Skeletal muscle satellite cell (primary cell): ENCODE measurements around the gene GLTPD2.
"Not testable (repeated sequence)": the region's sequence is repeated elsewhere in the genome, so short reads cannot be mapped to it uniquely, and the experiment has no call there.

Experiments used
- H3K27me3 ChIP-seq: 2 replicates; pipeline ENCODE4 v1.7.0; 2013; ENCODE audit warnings: low read length; ENCODE audit not compliant: control insufficient read depth, insufficient read depth
- H3K36me3 ChIP-seq: 2 replicates; pipeline ENCODE4 v1.7.0; 2013; ENCODE audit warnings: mild to moderate bottlenecking, control low read depth, low read length; ENCODE audit not compliant: insufficient read depth
- H3K4me1 ChIP-seq: 2 replicates; pipeline ENCODE4 v1.7.0; 2013; ENCODE audit warnings: low read length; ENCODE audit not compliant: control insufficient read depth, insufficient read depth
- H3K4me2 ChIP-seq: 2 replicates; pipeline ENCODE4 v1.7.0; 2013; ENCODE audit warnings: mild to moderate bottlenecking, low read length
- H3K4me3 ChIP-seq: 2 replicates; pipeline ENCODE4 v1.7.0; 2013; ENCODE audit warnings: low read length
- H3K9ac ChIP-seq: 2 replicates; pipeline ENCODE4 v1.7.0; 2013; ENCODE audit warnings: mild to moderate bottlenecking, low read depth, low read length, moderate library complexity
- H3K9me3 ChIP-seq: replicated peaks from 2 replicates; pipeline ENCODE4 v1.7.0; 2013; ENCODE audit warnings: mild to moderate bottlenecking, control low read depth, low read length

GLTPD2 gene

GRCh38 chr17:4812690-4813089 is 23.9 kb downstream of the GLTPD2 start:
- Histone ChIP-seq H3K4me2 (no peak overlapping the region), H3K9me3 (no peaks in the 10 kb centered on the region), H3K36me3 (peaks cover 26% of the 10 kb centered on the region), H3K4me3 (no peak overlapping the region), H3K9ac (no peak overlapping the region), H3K4me1 (peaks cover 7% of the 10 kb centered on the region), H3K27me3 (no peaks in the 10 kb centered on the region)

- peaks cover 18% of the 10 kb centered on the region for H3K36me3 ChIP-seq
Measured at GRCh38 chr17:4815043-4815675, 26.4 kb downstream of the GLTPD2 start.

DNA sequence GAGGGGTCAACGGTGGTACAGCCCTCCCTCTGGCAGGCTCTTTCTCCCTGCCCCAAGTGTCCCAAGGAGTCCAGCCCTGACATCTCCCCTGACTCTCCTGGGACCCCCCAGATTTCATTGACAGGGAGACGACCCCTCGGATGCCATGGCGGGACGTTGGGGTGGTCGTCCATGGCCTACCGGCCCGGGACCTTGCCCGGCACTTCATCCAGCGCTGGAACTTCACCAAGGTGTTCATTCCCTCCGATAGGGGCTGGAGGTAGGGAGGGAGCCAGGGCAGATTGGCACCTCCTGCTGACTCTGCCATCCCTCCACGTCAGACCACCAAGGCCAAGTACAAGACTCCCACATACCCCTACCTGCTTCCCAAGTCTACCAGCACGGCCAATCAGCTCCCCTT is 28.1 kb downstream of the GLTPD2 start:
- no peak overlapping the region for H3K9ac ChIP-seq
- H3K4me1 ChIP-seq = no peaks in the 10 kb centered on the region
- H3K36me3 ChIP-seq = peaks cover 23% of the 10 kb centered on the region
- H3K27me3 ChIP-seq = no peaks in the 10 kb centered on the region
- no peaks in the 10 kb centered on the region for H3K9me3 ChIP-seq
- no peak overlapping the region for H3K4me3 ChIP-seq
- H3K4me2 ChIP-seq = no peak overlapping the region

More at GRCh38 chr17:4815043-4815675, 26.4 kb downstream of the GLTPD2 start:
- Histone ChIP-seq H3K9ac (no peak overlapping the region), H3K4me3 (no peak overlapping the region), H3K9me3 (no peaks in the 10 kb centered on the region), H3K4me2 (no peak overlapping the region), H3K27me3 (no peaks in the 10 kb centered on the region), H3K4me1 (no peaks in the 10 kb centered on the region)

- Histone ChIP-seq H3K27me3 (no peaks in the 10 kb centered on the region), H3K4me1 (no peaks in the 10 kb centered on the region), H3K9me3 (no peaks in the 10 kb centered on the region), H3K4me3 (no peak overlapping the region), H3K4me2 (no peak overlapping the region), H3K9ac (no peak overlapping the region), H3K36me3 (peaks cover 29% of the 10 kb centered on the region)
Measured at GRCh38 chr17:4818276-4818675, 29.5 kb downstream of the GLTPD2 start.

- Histone ChIP-seq H3K36me3 (peaks cover 14% of the 10 kb centered on the region), H3K9me3 (no peaks in the 10 kb centered on the region), H3K27me3 (no peaks in the 10 kb centered on the region), H3K4me3 (no peak overlapping the region), H3K9ac (no peak overlapping the region), H3K4me1 (no peaks in the 10 kb centered on the region), H3K4me2 (no peak overlapping the region)
Measured at GRCh38 chr17:4822835-4823234, 34.1 kb downstream of the GLTPD2 start.

DNA sequence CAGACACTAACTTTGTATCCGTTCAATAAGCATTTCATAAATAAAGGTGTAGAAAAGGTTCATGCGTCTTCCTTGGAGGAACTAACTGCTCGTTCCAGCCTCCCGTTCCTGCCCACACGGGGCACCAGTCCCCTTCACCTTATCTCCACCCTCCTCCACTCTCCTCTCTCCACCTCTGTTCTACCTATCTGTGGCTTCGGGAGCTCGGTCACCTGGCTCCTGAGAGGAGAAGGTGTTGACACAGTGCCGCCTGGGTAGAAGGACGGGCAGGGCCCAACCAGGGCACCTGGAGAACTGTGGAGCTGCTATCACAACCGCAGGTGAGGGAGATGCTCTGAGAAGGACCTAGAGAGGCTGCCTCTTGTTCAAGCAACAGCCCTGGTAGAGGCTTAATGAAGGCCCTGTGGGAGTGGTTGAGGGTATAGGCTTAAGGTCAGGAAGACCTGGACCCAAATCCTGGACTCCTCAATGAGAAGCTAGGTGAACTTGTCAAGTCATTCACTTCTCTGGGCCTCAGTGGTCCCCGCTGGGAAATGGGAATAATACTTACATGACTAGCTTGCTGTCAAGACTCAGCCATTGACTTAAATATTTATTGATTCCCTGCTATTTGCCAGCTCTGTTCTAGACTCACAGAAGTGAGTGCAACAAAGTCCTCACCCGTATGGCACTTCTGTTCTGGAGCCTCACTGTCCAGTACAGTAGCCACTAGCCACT is 34.8 kb downstream of the GLTPD2 start:
- peaks cover 14% of the 10 kb centered on the region for H3K36me3 ChIP-seq
- no peak overlapping the region for H3K4me3 ChIP-seq
- no peak overlapping the region for H3K4me2 ChIP-seq
- H3K9me3 ChIP-seq = no peaks in the 10 kb centered on the region
- no peaks in the 10 kb centered on the region for H3K4me1 ChIP-seq
- H3K9ac ChIP-seq = no peak overlapping the region
- H3K27me3 ChIP-seq = no peaks in the 10 kb centered on the region

- H3K36me3 ChIP-seq = peaks cover 9% of the 10 kb centered on the region
- H3K4me2 ChIP-seq = no peak overlapping the region
- H3K4me3 ChIP-seq = no peak overlapping the region
- H3K9me3 ChIP-seq = no peaks in the 10 kb centered on the region
- no peaks in the 10 kb centered on the region for H3K27me3 ChIP-seq
- no peak overlapping the region for H3K9ac ChIP-seq
- H3K4me1 ChIP-seq = no peaks in the 10 kb centered on the region
Measured at GRCh38 chr17:4827399-4827798, 38.6 kb downstream of the GLTPD2 start.

- peak overlapping the region; percentile 88 for H3K9ac ChIP-seq
Measured at GRCh38 chr17:4832829-4833177, 44.0 kb downstream of the GLTPD2 start.

DNA sequence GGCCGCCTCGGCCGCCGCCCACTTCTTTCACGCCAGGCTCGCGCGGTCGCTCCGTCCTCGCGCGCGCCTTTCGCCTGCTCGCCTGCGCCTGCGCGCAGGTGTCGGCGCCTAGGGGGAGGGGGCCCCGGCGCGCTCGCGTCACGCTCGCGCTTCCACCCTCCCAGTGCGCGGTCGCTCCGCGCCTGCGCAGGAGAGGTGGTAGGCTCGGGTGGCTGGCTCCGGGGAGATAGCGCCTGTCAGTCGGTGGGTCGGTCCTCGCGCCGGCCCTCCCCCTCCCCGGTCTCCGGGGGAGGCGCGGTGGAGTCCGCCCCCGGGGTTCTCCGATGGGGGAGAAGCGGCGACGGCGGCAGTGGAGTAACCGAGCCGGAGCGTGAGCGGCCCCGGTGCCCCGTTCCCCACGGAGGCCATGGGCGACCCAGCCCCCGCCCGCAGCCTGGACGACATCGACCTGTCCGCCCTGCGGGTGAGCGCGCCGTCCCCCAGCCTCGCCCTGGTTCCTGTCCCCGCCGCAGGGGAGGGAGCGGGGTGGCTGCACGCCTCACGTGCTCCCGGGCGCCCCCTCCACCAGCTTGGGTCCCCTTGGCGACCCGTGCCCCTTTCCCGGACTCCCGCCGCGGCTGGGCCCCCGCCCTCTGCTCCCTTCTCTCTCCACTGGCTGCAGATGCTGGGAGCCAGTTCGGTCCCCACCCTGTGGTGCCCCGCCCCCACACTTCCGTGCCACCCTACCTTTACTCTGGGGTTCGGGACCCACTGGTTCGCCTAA is 44.6 kb downstream of the GLTPD2 start, which contains the start of gene MINK1:
Gene MINK1 (plus strand): TSS at position 163 of the 763 bp plus-strand sequence. CDS start 244 bp downstream, at position 407.
- H3K4me2 ChIP-seq = peak within 1 kb of the TSS; percentile 97
- no peaks in the 10 kb centered on the region for H3K27me3 ChIP-seq
- no peaks in the 10 kb centered on the region for H3K9me3 ChIP-seq
- peaks cover 7% of the 10 kb centered on the region for H3K36me3 ChIP-seq
- peak within 1 kb of the TSS; percentile 88 for H3K9ac ChIP-seq
- H3K4me3 ChIP-seq = peak within 1 kb of the TSS; percentile 90
- H3K4me1 ChIP-seq = peaks cover 13% of the 10 kb centered on the region

More at GRCh38 chr17:4832829-4833177, 44.0 kb downstream of the GLTPD2 start:
- Histone ChIP-seq H3K4me2 (peak overlapping the region; percentile 97), H3K4me3 (peak overlapping the region; percentile 90), H3K4me1 (peaks cover 13% of the 10 kb centered on the region)
- not testable (repeated sequence) for H3K36me3 ChIP-seq, H3K27me3 ChIP-seq, H3K9me3 ChIP-seq

- peaks cover 11% of the 10 kb centered on the region for H3K36me3 ChIP-seq
- H3K4me3 ChIP-seq = peak overlapping the region; percentile 90
- peak overlapping the region; percentile 88 for H3K9ac ChIP-seq
- no peaks in the 10 kb centered on the region for H3K9me3 ChIP-seq
- peak overlapping the region; percentile 97 for H3K4me2 ChIP-seq
- no peaks in the 10 kb centered on the region for H3K27me3 ChIP-seq
- peaks cover 13% of the 10 kb centered on the region for H3K4me1 ChIP-seq
Measured at GRCh38 chr17:4833941-4834680, 45.3 kb downstream of the GLTPD2 start.

GRCh38 chr17:4834681-4835020 is 45.9 kb downstream of the GLTPD2 start:
- Histone ChIP-seq H3K4me3 (peak overlapping the region; percentile 90), H3K27me3 (no peaks in the 10 kb centered on the region)

More at GRCh38 chr17:4834681-4835020, 45.9 kb downstream of the GLTPD2 start:
- Histone ChIP-seq H3K4me2 (peak overlapping the region; percentile 97), H3K4me1 (peaks cover 13% of the 10 kb centered on the region), H3K9ac (peak overlapping the region; percentile 88), H3K36me3 (peaks cover 11% of the 10 kb centered on the region), H3K9me3 (no peaks in the 10 kb centered on the region)
